Activated naive CD4-positive, alpha-beta T cell treated with Interleukin-2 at 50 U/mL for 16 hours (primary cell): Measurements from ENCODE around the gene INPP5J.
"Not testable (repeated sequence)": the region's sequence is repeated elsewhere in the genome, so short reads cannot be mapped to it uniquely, and the experiment has no call there.

Experiments used
- DNase-seq: peaks from one replicate; pipeline ENCODE4 v3.0.0-alpha.2; 2020

Gene INPP5J

GRCh38 chr22:31103111-31103510, 19.7 kb upstream of the INPP5J start:
- no peak for DNase-seq

- no peak for DNase-seq
Observed at GRCh38 chr22:31103899-31104694, 18.7 kb upstream of the INPP5J start.

DNA sequence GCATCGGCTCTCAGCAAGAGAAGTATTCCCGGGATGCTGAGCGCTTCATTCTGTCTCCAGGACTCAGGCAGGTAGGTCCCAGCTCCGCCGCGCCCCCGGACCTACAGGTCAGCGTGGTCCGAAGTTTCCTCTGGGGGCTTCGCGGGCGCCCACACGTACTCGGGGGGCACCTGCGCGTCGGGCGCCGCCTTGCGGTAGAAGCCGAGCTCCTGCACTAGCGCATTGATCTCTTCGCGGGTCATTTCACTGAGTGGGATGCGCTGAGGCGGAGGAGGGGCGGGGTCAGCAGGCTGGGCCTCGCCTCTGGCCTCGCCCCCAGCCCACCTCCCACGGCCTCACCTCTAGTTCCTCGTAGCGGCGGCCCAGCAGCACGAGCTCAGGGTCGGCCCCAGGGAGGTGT, 17.9 kb upstream of the INPP5J start:
- DNase-seq = no peak

DNA sequence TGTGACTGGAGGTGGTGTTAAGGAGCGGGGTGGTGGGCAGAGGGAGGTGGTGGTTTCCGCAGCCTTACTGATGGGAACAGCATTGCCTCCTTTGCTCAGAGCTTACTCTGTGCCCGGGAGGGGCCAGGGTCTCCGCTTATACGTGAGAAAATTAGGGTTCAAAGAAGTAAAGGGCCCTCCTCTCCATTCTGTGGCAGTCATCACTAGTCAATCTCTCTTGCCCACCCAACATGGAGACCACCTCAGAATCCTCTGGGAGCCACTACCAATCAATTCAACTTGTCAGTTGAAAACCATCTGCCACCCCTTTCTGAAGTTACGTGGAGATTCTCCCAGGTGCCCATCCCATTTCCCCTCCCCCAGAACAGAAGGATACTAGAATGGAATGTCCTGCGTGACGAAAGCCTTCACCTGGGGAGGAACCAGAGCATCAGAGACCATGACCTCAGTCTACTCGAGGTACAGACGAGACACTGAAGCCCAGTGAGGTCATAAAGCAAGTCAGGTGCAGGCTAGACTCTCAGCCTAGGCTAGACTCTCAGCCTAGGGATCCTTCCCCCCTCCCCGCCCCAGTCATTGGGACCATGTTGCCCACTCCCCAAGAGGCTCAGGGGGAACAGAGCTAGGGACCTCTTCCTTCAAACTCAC, 17.4 kb upstream of the INPP5J start:
- DNase-seq = no peak

DNA sequence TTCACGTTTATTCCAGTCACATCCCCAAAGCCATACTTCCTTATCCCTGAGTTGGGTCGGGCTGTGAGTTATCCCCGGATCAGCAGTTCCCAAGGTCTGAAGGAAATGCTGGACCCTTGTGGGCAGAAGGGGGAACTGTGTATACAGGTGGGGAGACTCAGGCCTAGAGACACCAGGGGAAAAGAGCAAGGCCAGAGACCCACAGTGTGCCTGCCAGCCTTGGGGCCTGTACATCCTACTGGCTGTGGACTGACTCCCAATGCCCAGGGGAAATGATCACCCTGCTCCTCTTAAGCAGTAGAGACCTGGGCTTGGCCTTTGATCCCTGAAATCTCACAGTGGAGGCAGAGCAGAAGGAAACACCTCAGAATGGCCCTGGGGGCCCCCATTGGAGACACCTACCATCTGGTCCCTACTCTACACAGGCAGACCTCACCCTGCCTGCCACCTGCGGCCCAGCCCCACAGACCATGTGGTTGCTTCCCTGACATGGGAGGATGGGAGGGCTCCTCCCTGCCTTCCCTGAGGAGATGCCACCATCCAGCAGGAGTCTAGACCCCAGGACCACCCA, 16.7 kb upstream of the INPP5J start:
- DNase-seq = no peak

- DNase-seq = no peak
Observed at GRCh38 chr22:31106731-31107177, 16.0 kb upstream of the INPP5J start.

DNA sequence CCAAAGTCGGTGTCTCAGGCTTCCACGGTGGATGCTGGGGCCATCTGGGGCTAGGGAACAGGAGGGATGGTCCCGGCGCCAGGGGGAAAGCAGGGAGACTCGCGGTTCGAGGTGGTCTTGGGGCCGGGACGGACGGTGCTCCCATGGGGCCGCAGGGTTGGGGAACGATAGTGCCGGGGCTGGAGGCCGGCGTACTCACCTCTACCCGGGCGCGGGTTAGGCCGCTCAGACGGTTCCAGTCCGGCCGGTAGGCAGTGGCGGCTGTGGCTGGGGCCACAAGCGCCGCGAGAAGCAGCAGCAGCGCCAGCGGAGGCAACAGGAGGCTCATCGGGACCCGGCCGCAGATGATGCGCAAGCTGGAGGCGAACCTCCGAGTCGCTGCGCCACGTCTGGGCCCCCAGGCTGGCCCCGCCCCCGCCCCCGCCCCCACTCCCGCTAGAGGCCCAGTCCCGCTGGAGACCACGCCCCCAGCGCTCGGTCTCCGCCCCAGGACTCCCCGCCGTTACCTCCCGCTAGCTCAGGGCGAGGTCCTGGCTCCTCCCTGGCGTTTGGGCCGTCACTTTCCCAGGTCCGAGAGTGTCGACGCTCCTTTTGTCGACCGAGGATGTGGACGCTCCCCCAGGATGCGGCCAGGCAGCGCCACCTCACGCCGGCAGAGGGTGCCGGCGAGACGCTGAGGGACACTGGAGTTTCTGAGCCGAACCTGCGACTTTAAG, 15.4 kb upstream of the INPP5J start, which contains the start of gene SELENOM:
Gene SELENOM, minus strand, starts transcription at position 391 of the 716 bp plus-strand sequence. Its CDS starts 63 bp downstream, at position 328.
- DNase-seq = peak; percentile 88

GRCh38 chr22:31107894-31108218, 14.9 kb upstream of the INPP5J start:
- DNase-seq = no peak

- not testable (repeated sequence) for DNase-seq
Observed at GRCh38 chr22:31112547-31113091, 10.1 kb upstream of the INPP5J start.

DNA sequence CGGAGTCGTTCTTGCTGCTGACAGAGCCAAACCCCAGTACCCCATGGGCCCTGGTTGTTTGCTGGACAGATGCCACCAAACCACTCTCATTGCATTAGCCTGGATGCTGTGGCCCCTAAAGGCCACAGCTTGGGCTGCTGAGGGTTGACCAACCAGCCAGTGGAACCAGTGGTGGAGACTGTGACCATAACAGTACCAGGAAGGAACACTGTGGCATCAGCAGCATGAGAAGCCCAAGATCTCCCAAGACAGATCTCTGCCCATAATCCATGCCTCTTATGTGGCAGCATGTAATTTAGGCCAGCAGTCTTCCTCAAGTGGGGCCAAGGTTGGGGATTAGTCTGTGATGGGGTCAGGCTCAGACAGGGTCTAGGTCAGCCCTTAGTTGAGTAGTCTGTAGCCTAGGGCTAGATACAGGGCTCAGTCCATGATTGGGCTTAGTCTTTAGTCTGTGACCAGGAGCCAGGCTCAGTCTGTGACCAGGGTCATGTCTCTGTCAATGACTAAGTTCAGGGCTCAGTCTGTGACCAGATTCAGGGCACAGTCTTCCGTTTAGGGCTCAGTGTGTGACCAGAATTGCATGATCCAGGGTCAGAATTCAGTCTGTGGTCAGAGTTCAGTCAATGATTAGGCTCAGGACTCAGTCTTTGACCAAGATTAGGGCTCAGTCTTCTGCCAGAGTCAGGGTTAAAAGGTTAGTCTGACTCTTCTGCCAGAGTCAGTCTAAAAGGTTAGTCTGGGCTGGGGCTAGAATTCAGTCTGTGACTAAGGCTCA, 4.5 kb upstream of the INPP5J start:
- no peak for DNase-seq

DNA sequence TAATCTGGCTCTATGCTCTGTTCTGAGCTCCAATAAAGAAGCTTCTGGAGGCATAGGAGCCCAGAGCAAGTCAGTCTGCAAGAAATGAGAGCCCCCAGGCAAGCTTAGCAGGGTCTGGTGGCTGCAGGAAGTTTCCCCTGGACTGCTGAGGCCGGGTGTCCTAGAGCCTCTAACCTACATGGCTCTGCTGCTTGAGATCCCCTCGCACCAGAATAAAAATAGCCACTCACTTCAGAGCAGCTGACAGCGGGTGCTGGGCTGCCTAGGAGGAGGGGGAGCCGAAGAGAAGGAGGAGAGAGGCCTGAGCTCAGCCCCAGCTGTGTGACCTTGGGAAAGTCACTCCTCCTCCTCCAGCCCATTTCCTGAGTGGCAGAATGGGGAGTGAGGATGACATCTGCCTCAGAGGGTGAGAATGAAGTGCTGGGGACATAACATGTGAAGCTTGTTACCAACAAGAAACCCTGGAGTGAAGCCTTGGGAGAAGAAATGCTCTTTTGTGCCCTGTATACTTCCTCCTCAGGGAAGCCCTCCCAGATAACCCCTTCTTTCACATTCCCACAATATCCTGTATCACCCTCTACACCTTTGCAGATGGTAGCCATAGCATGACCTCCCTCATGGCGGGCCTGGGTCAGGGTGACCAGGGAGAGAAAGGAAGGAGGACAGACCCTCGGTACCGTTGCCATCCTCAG, 3.6 kb upstream of the INPP5J start:
- DNase-seq = no peak

GRCh38 chr22:31120230-31120629, 2.5 kb upstream of the INPP5J start:
- no peak for DNase-seq

DNA sequence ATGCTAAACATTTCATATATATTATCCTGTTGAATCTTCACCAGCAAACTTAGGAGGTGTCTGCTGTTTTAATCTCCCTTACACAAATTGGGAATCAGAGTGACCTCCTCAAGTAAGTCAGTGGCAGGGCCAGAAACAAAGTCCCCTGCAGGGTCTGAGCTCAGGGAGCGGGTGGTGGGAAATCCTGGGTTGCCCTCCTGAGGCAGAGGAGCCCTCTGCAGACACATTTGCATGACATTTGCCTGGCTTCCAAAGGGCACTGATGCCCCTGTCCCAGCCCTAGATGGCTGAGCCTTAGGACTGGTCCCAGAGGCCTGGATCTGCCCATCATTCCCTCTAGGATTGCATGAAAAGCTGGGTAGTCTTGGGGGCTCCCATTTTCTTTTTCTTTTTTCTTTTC, 2.1 kb upstream of the INPP5J start:
- no peak for DNase-seq

- no peak for DNase-seq
Observed at GRCh38 chr22:31121403-31121802, 1.4 kb upstream of the INPP5J start.

DNA sequence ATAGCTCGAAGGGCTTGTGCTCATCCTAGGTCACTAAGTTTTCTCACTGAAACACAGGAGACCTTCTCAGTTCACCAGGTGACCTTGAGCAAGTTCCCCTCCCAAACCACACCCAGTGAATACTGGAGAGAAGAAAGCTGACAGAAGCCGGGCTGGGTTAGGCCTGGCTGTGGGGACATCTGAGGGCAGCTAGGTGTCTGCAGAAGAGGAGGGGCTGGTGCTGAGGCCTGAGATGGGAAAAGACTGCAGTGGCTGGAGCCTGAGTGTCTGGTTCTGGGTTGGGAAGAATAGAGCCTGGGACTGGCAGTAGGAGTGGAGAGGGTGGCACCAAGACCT, 602 bp upstream of the INPP5J start:
- no peak for DNase-seq

GRCh38 chr22:31123292-31123602, 481 bp downstream of the INPP5J start:
- DNase-seq = no peak

GRCh38 chr22:31124290-31124689, 1.5 kb downstream of the INPP5J start:
- no peak for DNase-seq

DNA sequence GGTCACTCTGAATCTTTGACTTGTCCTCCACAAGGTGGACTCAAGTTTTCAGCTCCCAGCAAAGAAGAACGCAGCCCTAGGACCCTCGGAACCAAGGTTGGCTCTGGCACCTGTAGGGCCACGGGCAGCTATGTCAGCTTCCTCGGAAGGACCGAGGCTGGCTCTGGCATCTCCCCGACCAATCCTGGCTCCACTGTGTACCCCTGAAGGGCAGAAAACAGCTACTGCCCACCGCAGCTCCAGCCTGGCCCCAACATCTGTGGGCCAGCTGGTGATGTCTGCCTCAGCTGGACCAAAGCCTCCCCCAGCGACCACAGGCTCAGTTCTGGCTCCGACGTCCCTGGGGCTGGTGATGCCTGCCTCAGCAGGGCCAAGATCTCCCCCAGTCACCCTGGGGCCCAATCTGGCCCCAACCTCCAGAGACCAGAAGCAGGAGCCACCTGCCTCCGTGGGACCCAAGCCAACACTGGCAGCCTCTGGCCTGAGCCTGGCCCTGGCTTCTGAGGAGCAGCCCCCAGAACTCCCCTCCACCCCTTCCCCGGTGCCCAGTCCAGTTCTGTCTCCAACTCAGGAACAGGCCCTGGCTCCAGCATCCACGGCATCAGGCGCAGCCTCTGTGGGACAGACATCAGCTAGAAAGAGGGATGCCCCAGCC, 2.2 kb downstream of the INPP5J start:
- no peak for DNase-seq

- no peak for DNase-seq
Observed at GRCh38 chr22:31125521-31126117, 2.9 kb downstream of the INPP5J start.

GRCh38 chr22:31126128-31126868, 3.5 kb downstream of the INPP5J start:
- DNase-seq = no peak

- DNase-seq = no peak
Observed at GRCh38 chr22:31126869-31127175, 4.1 kb downstream of the INPP5J start.
